Esophagus muscularis mucosa (tissue), 4 donors: ENCODE results near the gene PHACTR1. TPM values are rescaled to one million over a fixed set of nuclear protein-coding genes. Genes with fewer than 3 reads are reported as not detected.

ENCODE experiments used
- DNase-seq: peaks from one replicate; pipeline ENCODE4 v3.0.0-alpha.2; 2017; ENCODE audit errors: extremely low spot score
- H3K27ac ChIP-seq, 4 donors: fragments of 200-600 bp; sonication (generic); replicated peaks in 1 of 4; 1 replicate in 3 of 4; 2 replicates in 1 of 4; pipeline ENCODE4 v1.5.1; 2016 to 2019; ENCODE audit warnings: mild to moderate bottlenecking in 1 of 4
- H3K27me3 ChIP-seq, 4 donors: fragments of 200-600 bp; sonication (generic); one replicate each; pipeline versions ENCODE4 v1.5.1 to v1.6.0; 2016 to 2019
- H3K36me3 ChIP-seq, 4 donors: fragments of 200-600 bp; sonication (generic); one replicate each; pipeline ENCODE4 v1.5.1; 2016 to 2019
- H3K4me1 ChIP-seq, 4 donors: fragments of 200-600 bp; sonication (generic); one replicate each; pipeline ENCODE4 v1.5.1; 2016 to 2019
- H3K4me3 ChIP-seq, 4 donors: fragments of 200-600 bp; sonication (generic); 1 replicate in 2 of 4; 2 replicates in 2 of 4; pipeline ENCODE4 v1.5.1; 2016 to 2019; ENCODE audit warnings: mild to moderate bottlenecking in 4 of 4, moderate library complexity in 1 of 4
- H3K9me3 ChIP-seq, 4 donors: fragments of 200-600 bp; sonication (generic); 1 replicate in 3 of 4; 2 replicates in 1 of 4; pipeline ENCODE4 v1.5.1; 2016 to 2019
- EP300 ChIP-seq: sonication (generic); formaldehyde crosslinking; IDR thresholded peaks from one replicate; pipeline ENCODE4 v1.6.1; 2017; ENCODE audit warnings: antibody characterized with exemption
- POLR2A ChIP-seq: fragments of 450-650 bp; IDR thresholded peaks from one replicate; pipeline ENCODE4 v1.6.1; 2017; ENCODE audit warnings: antibody characterized with exemption, moderate library complexity, mild to moderate bottlenecking, low read depth
- POLR2AphosphoS5 ChIP-seq, 2 donors: sonication (generic); formaldehyde crosslinking; IDR thresholded peaks; one replicate each; pipeline ENCODE4 v1.6.1; 2017; ENCODE audit warnings: antibody characterized with exemption in 2 of 2
- WGBS: methylation state at CpG from one replicate; pipeline ENCODE4 v1.1.5; 2018; 5-methylcytosine and 5-hydroxymethylcytosine counted together
- intact Hi-C: fragments of 100-400 bp; cut with DNase I; formaldehyde crosslinking; loops from one replicate; pipeline ENCODE4 v1.15.1; 2023
- total RNA-seq, 4 donors: library from RNA; depleted of rRNA; stranded (reverse); fragments of >200 nt; gene quantifications; one replicate each; pipeline versions ENCODE4 v1.1.0 to v1.2.1, GENCODE V29; 2016
- TF ChIP-seq, protein P1 (sequence below), 3 experiments: fragments of 200-600 bp in 2 of 3; fragments of 450-650 bp in 1 of 3; sonication (generic) in 2 of 3; IDR thresholded peaks; one replicate each; pipeline ENCODE4 v1.5.1; 2017 to 2019; ENCODE audit warnings: antibody characterized with exemption in 3 of 3, mild to moderate bottlenecking in 2 of 3, moderate library complexity in 1 of 3

Gene PHACTR1
- total RNA-seq, 4 donors from 2014 or later: 0.83 to 4.2 (median 3.1) TPM

GRCh38 chr6:12844284-12845223 lies 128.0 kb downstream of the PHACTR1 start:
- no peak for TF ChIP-seq POLR2A
- TF ChIP-seq, protein P1, sequence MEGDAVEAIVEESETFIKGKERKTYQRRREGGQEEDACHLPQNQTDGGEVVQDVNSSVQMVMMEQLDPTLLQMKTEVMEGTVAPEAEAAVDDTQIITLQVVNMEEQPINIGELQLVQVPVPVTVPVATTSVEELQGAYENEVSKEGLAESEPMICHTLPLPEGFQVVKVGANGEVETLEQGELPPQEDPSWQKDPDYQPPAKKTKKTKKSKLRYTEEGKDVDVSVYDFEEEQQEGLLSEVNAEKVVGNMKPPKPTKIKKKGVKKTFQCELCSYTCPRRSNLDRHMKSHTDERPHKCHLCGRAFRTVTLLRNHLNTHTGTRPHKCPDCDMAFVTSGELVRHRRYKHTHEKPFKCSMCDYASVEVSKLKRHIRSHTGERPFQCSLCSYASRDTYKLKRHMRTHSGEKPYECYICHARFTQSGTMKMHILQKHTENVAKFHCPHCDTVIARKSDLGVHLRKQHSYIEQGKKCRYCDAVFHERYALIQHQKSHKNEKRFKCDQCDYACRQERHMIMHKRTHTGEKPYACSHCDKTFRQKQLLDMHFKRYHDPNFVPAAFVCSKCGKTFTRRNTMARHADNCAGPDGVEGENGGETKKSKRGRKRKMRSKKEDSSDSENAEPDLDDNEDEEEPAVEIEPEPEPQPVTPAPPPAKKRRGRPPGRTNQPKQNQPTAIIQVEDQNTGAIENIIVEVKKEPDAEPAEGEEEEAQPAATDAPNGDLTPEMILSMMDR (IDR thresholded peaks at IDR 0.05): peak in 2 of 3 experiments; percentile 14 to 34
- no peaks in the 10 kb centered on the region for H3K9me3 ChIP-seq
- WGBS: 86% methylated on average over 11 of the region's 11 CpGs
- H3K4me3 ChIP-seq: no peak overlapping the region
- DNase-seq: no peak
- H3K4me1 ChIP-seq: no peaks in the 10 kb centered on the region
- H3K27me3 ChIP-seq: peaks cover 0 to 9% (median 0%) of the 10 kb centered on the region in 4 donors
- intact Hi-C loops: no loop called here
- no peaks in the 10 kb centered on the region for H3K36me3 ChIP-seq
- no peak overlapping the region for H3K27ac ChIP-seq

DNA sequence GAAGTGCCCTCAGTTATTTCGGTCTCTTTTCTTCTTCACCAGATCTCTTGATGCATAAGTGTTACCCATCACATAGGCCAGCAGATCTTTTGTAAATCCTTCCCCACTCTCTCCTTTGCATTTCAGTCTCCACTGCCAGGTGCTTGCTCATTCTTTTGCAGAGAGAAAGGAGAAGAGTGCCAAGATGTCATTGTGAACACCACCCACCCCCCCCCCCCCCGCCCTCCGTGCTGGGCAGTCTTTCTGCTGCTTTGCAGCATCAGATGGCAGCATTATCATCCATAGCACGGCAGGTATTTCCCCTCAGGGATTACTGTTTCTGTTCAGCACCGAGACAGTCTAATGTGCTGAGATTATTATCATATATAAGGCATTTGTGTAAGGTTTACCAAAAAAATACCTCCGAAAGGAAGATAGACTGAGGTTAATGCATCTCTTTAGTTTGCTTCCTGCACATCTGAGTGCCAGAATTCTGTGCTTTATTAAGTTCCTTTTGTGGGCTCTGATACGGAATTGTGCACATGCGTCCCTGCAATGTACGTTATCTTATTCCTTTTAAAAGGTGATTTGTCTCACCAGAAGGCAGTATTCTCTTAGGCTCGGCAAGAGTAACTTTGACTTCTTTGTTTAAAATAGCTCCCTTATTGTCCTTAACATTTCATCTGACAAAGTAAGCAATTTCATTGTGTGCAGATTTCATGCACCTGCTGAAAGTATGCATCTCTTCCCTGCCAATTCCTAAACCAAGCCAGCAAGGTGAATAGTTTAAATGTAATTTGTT lies 128.8 kb downstream of the PHACTR1 start:
- no peaks in the 10 kb centered on the region for H3K9me3 ChIP-seq
- no peaks in the 10 kb centered on the region for H3K36me3 ChIP-seq
- no peak overlapping the region for H3K4me3 ChIP-seq
- intact Hi-C loops: no loop called here
- no peak overlapping the region for H3K27ac ChIP-seq
- 33% methylated on average over 10 of the region's 10 CpGs for WGBS
- peak; percentile 3 for DNase-seq
- no peaks in the 10 kb centered on the region for H3K4me1 ChIP-seq
- H3K27me3 ChIP-seq: peaks cover 0 to 12% (median 0%) of the 10 kb centered on the region in 4 donors
- TF ChIP-seq EP300 (no peak), POLR2AphosphoS5 (IDR thresholded peaks at IDR 0.05) (no peak), POLR2A (no peak)
- TF ChIP-seq, protein P1 (IDR thresholded peaks at IDR 0.05): no peak

DNA sequence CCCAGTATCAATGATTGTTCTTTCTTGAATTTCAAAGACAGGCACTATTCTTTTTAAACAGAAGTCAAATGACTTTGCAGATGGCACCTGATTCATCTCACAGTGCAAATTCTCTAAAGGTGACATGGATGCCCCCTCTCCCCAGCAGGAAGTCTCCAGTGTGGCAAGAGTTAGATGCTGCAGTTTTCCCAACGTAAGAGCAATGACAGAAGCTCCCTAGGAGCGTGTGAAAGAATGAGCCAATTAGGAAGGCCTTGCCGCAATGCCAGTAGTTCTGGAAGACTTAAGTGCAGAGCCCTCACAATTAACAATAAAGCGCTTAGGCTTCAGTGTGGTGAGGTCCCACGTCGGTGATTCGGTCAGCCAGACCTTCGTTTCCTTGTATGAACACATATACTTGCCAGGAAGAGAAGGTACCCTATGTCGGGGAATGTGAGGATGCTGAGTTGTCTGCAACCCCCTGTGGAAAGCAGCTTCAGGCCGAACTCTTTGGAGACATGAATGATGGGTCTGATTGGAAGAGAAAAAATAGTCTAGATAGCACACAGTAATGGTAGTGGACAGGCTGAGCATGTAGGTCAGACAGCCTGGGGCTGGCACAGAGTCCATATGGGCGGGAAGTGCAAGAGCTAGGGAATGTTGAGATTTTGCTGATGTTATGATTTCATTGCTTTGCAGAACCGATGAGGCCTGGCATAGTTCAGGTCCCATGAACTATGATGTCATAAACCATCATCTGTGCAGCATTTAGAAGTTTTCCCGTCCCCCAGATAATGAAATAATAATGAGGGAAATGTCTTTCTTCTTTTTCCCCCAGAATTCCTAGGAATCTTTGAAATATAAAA lies 132.6 kb downstream of the PHACTR1 start:
- TF ChIP-seq, protein P1 (IDR thresholded peaks at IDR 0.05): no peak
- TF ChIP-seq POLR2AphosphoS5 (IDR thresholded peaks at IDR 0.05): no peak
- no peak for TF ChIP-seq POLR2A
- no peak for TF ChIP-seq EP300
- 78% methylated on average over 12 of the region's 13 CpGs for WGBS
- Histone ChIP-seq H3K4me1 (no peaks in the 10 kb centered on the region), H3K27ac (no peak overlapping the region), H3K9me3 (no peaks in the 10 kb centered on the region), H3K4me3 (no peak overlapping the region), H3K36me3 (no peaks in the 10 kb centered on the region), H3K27me3 (peaks cover 0 to 13% (median 0%) of the 10 kb centered on the region in 4 donors)
- DNase-seq: peak; percentile 70
- intact Hi-C loops: no loop called here

DNA sequence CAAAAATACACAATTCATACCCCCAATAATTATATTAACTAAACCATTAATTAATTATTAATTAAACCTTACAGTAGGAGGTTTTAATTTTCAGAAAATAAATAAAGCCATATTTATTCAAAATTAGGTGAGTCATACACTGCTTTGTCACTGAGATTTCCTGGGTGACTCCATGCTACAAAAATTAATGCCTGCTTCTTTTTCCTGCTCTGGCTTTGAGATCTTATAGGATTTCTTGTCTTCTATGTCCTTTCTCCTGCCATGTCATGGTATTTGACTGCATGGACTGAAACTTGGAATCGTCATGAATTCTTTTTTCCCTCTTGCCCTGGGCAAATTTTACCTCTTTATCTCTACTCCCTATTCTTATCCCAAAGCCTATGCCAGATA lies 133.2 kb downstream of the PHACTR1 start:
- TF ChIP-seq, protein P1 (IDR thresholded peaks at IDR 0.05): no peak
- TF ChIP-seq EP300: no peak
- TF ChIP-seq POLR2AphosphoS5 (IDR thresholded peaks at IDR 0.05): no peak
- H3K27ac ChIP-seq: no peak overlapping the region
- 87% methylated on average over 1 of the region's 1 CpG for WGBS
- H3K9me3 ChIP-seq: no peaks in the 10 kb centered on the region
- peaks cover 0 to 10% (median 0%) of the 10 kb centered on the region in 4 donors for H3K27me3 ChIP-seq
- no peak overlapping the region for H3K4me3 ChIP-seq
- no peaks in the 10 kb centered on the region for H3K4me1 ChIP-seq
- DNase-seq: no peak
- intact Hi-C loops: no loop called here
- H3K36me3 ChIP-seq: no peaks in the 10 kb centered on the region
